Ishikawa (cell line): ENCODE results near the gene GNG5.

Experiments used
- CREB1 ChIP-seq: IDR thresholded peaks from 2 replicates; pipeline ENCODE4 v1.6.1; 2012; ENCODE audit warnings: low read depth
- TAF1 ChIP-seq: IDR thresholded peaks from 2 replicates; pipeline ENCODE4 v1.6.1; 2012; ENCODE audit warnings: low read depth, mild to moderate bottlenecking
- TCF12 ChIP-seq: IDR thresholded peaks from 2 replicates; pipeline ENCODE4 v1.6.1; 2012; ENCODE audit warnings: low read depth
- TEAD4 ChIP-seq: IDR thresholded peaks from 2 replicates; pipeline ENCODE4 v1.6.1; 2012
- TF ChIP-seq, protein P1 (sequence below): IDR thresholded peaks from 2 replicates; pipeline ENCODE4 v1.6.1; 2012

DNA sequence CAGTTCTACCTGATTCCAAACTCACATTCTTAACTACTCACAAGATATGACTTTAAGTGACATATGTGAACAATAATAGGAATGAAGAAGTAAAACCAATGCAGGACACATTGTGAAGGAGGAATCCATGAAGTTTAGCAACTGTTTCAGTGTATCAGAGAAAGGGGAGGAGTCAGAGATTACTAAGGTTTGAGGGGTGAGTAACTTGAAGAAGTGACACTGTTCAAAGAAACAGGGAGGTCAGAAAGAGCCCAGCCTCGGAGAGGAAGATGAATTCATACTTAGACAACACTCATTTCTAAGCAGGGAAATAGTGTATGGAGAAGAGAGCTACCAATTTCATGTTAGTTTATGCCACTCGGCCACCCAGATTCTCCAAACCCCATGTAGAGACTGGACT is 55.5 kb downstream of the GNG5 start:
- no peak for TF ChIP-seq TCF12
- TF ChIP-seq TAF1: no peak
- TF ChIP-seq, protein P1, sequence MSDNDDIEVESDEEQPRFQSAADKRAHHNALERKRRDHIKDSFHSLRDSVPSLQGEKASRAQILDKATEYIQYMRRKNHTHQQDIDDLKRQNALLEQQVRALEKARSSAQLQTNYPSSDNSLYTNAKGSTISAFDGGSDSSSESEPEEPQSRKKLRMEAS: no peak
- no peak for TF ChIP-seq CREB1
- no peak for TF ChIP-seq TEAD4
